K562 (cell line): ENCODE data around the gene SLC17A6. TPM values are rescaled to one million over a fixed set of nuclear protein-coding genes. Genes with fewer than 3 reads are reported as not detected.

ENCODE experiments used
- ATAC-seq: fragments of 200-7000 bp; cut with Tn5 transposase; 3 replicates; pipeline ENCODE4 v1.9.1; 2020; ENCODE audit warnings: moderate library complexity
- BruUV-seq: library from RNA; stranded (reverse); fragments of 400-500 nt; replicated peaks from 2 replicates; lab custom pipeline; 2021; lab: Mats Ljungman, UMichigan
- CTCF ChIA-PET: fragments of 300-600 bp; formaldehyde crosslinking; extraction: SDS; loops from one replicate; lab custom pipeline; 2021; ENCODE audit warnings: low intra/inter-chr PET ratio; lab: Yijun Ruan, JAX
- POLR2A ChIA-PET: fragments of 300-600, 350-650 bp; sonication (Branson Sonifier 250); formaldehyde crosslinking; extraction: SDS; loops from one replicate; lab custom pipeline; 2021; ENCODE audit warnings: antibody characterized with exemption, inconsistent platforms; lab: Yijun Ruan, JAX
- DNase-seq, 4 experiments: peaks; one replicate each; pipeline versions ENCODE4 v3.0.0 to v3.0.0-alpha.2; 2011 to 2018; ENCODE audit warnings: low spot score in 3 of 4, mixed read lengths in 3 of 4; ENCODE audit errors: extremely low read depth in 1 of 4
- FAIRE-seq: peaks from 2 replicates; lab custom pipeline; 2011; peaks lifted over from hg19 to GRCh38; lab: Jason Lieb, UNC
- H2AFZ ChIP-seq: 2 replicates; pipeline ENCODE4 v1.6.0; 2011; ENCODE audit warnings: low read depth, low read length, control low read depth, inconsistent platforms
- H3K27ac ChIP-seq: fragments of 200-600 bp; 3 replicates; pipeline ENCODE4 v1.8.0; 2011; ENCODE audit warnings: low read depth, mild to moderate bottlenecking, control low read depth, inconsistent platforms, low read length, moderate library complexity, mixed read lengths; ENCODE audit errors: extremely low read depth
- H3K27me3 ChIP-seq, 2 experiments: fragments of 300-600 bp in 1 of 2; 2 replicates in 1 of 2; 3 replicates in 1 of 2; pipeline versions ENCODE4 v1.6.0 to v1.8.0; 2011; ENCODE audit warnings: inconsistent platforms in 2 of 2, low read length in 2 of 2, mild to moderate bottlenecking in 1 of 2, mixed read lengths in 1 of 2, moderate library complexity in 1 of 2; ENCODE audit not compliant: control insufficient read depth in 2 of 2, insufficient read depth in 2 of 2
- H3K36me3 ChIP-seq: fragments of 300-600 bp; 3 replicates; pipeline ENCODE4 v1.8.0; 2011; ENCODE audit warnings: mild to moderate bottlenecking, low read length, inconsistent platforms; ENCODE audit not compliant: control insufficient read depth, insufficient read depth
- H3K4me1 ChIP-seq, 2 experiments: fragments of 200-600 bp in 1 of 2; replicated peaks in 1 of 2; 2 replicates in 1 of 2; 3 replicates in 1 of 2; pipeline versions ENCODE4 v1.5.1 to v1.8.0; 2011; ENCODE audit warnings: inconsistent platforms in 2 of 2, low read length in 2 of 2, mild to moderate bottlenecking in 1 of 2, mixed read lengths in 1 of 2, moderate library complexity in 1 of 2; ENCODE audit not compliant: control insufficient read depth in 2 of 2, insufficient read depth in 2 of 2
- H3K4me2 ChIP-seq: 2 replicates; pipeline ENCODE4 v1.6.1; 2011; ENCODE audit warnings: low read length, control low read depth, inconsistent platforms, mixed read lengths; ENCODE audit not compliant: insufficient read depth
- H3K4me3 ChIP-seq: fragments of 200-600 bp; sonication (generic), shearing (Covaris generic); 2 replicates; pipeline ENCODE4 v1.5.1; 2016; ENCODE audit warnings: control low read depth, inconsistent platforms
- H3K79me2 ChIP-seq: fragments of 200-600 bp; 3 replicates; pipeline ENCODE4 v1.8.0; 2011; ENCODE audit warnings: low read length, inconsistent platforms; ENCODE audit not compliant: control insufficient read depth, insufficient read depth
- H3K9ac ChIP-seq, 2 experiments: 2 replicates each; pipeline versions ENCODE4 v1.6.0 to v1.6.1; 2011; ENCODE audit warnings: low read depth in 2 of 2, low read length in 2 of 2, control low read depth in 1 of 2, inconsistent platforms in 1 of 2, mild to moderate bottlenecking in 1 of 2, mixed read lengths in 1 of 2; ENCODE audit not compliant: insufficient read depth in 1 of 2
- H3K9me1 ChIP-seq: one replicate; pipeline ENCODE4 v1.6.0; 2011; ENCODE audit warnings: inconsistent platforms, mild to moderate bottlenecking, low read length, moderate library complexity; ENCODE audit not compliant: control insufficient read depth, insufficient read depth
- H3K9me3 ChIP-seq: replicated peaks from 2 replicates; pipeline ENCODE4 v1.5.1; 2011; ENCODE audit warnings: low read depth, low read length, inconsistent platforms; ENCODE audit not compliant: control insufficient read depth, insufficient read depth
- H4K20me1 ChIP-seq: replicated peaks from 2 replicates; pipeline ENCODE4 v1.6.1; 2011; ENCODE audit warnings: low read length, inconsistent platforms, mixed read lengths; ENCODE audit not compliant: control insufficient read depth, insufficient read depth
- FOS ChIP-seq: IDR thresholded peaks from 3 replicates; pipeline ENCODE4 v1.6.1; 2011; ENCODE audit not compliant: insufficient read length; ENCODE audit errors: extremely low read depth
- LCOR ChIP-seq: sonication (generic); formaldehyde crosslinking; IDR thresholded peaks from 2 replicates; pipeline ENCODE4 v1.8.0; 2022; ENCODE audit warnings: mild to moderate bottlenecking, missing genetic modification reagents
- TEAD4 ChIP-seq, 2 experiments: sonication (generic) in 1 of 2; formaldehyde crosslinking in 1 of 2; IDR thresholded peaks; 2 replicates each; pipeline versions ENCODE4 v1.6.1 to v1.8.0; 2012 to 2022; ENCODE audit warnings: borderline replicate concordance in 1 of 2, inconsistent platforms in 1 of 2, low read length in 1 of 2, mild to moderate bottlenecking in 1 of 2, missing genetic modification reagents in 1 of 2
- WHSC1 ChIP-seq: IDR thresholded peaks from one replicate; pipeline ENCODE4 v1.6.1; 2012; ENCODE audit warnings: low read length, control low read depth, inconsistent platforms
- ZC3H8 ChIP-seq: fragments of 450-650 bp; IDR thresholded peaks from 2 replicates; pipeline ENCODE4 v1.6.1; 2017
- ZNF184 ChIP-seq: sonication (generic); formaldehyde crosslinking; IDR thresholded peaks from 2 replicates; pipeline ENCODE4 v1.5.0; 2020; ENCODE audit warnings: missing genetic modification reagents
- WGBS: fragments of 100-300 bp; shearing (Covaris generic); methylation state at CpG from one replicate; pipeline ENCODE4 v1.1.6; 2016; ENCODE audit warnings: low coverage, mixed read lengths; ENCODE audit not compliant: insufficient coverage; ENCODE audit errors: missing lambda C conversion rate; 5-methylcytosine and 5-hydroxymethylcytosine counted together
- in situ Hi-C: fragments of 300-500 bp; cut with MboI; formaldehyde crosslinking; loops from 4 replicates; pipeline ENCODE4 v1.15.0; 2018; ENCODE audit warnings: inconsistent platforms, mixed read lengths
- intact Hi-C: fragments of 100-400 bp; cut with micrococcal nuclease; formaldehyde crosslinking; loops from 2 replicates; pipeline ENCODE4 v1.14.2; 2022
- polyA plus RNA-seq, 8 experiments: library from polyadenylated mRNA; depleted of rRNA in 4 of 8; stranded (reverse) in 5 of 8; unstranded in 3 of 8; fragments of >200 nt; fragmentation: Nextera tagmentation in 2 of 8; fragmentation: Illumina TruSeq in 1 of 8; extraction: Ambion mirVana in 2 of 8; extraction: Trizol in 1 of 8; gene quantifications; 2 replicates each; pipeline versions ENCODE4 v1.2.1 to v1.2.3, GENCODE V29; 2011 to 2014; ENCODE audit warnings: inconsistent platforms in 1 of 8, missing spikeins in 1 of 8
- total RNA-seq, 7 experiments: library from RNA; depleted of rRNA in 6 of 7; stranded (reverse); fragments of >200 nt in 6 of 7; fragmentation: Illumina TruSeq in 2 of 7; extraction: Trizol in 2 of 7; gene quantifications; 2 replicates each; pipeline versions ENCODE4 v1.2.1 to v1.2.3, GENCODE V29; 2011 to 2021; ENCODE audit warnings: low replicate concordance in 1 of 7
- TF ChIP-seq, protein P1 (sequence below): IDR thresholded peaks from 3 replicates; pipeline ENCODE4 v1.6.1; 2011; ENCODE audit warnings: borderline replicate concordance, mild to moderate bottlenecking; ENCODE audit not compliant: insufficient read length, insufficient read depth
- TF ChIP-seq, protein P2 (sequence below), 2 experiments: IDR thresholded peaks in 1 of 2; conservative IDR thresholded peaks in 1 of 2; 2 replicates each; pipeline ENCODE4 v1.6.1; 2016; ENCODE audit warnings: low read depth in 2 of 2, mild to moderate bottlenecking in 1 of 2, missing compliant biosample characterization in 1 of 2, missing genetic modification characterization in 1 of 2, moderate library complexity in 1 of 2
- TF ChIP-seq, protein P3 (sequence below): sonication (generic); formaldehyde crosslinking; IDR thresholded peaks from 2 replicates; pipeline ENCODE4 v1.8.0; 2022; ENCODE audit warnings: mild to moderate bottlenecking, missing genetic modification reagents
- TF ChIP-seq, protein P4 (sequence below): sonication (generic); formaldehyde crosslinking; IDR thresholded peaks from 2 replicates; pipeline ENCODE4 v1.9.0; 2022; ENCODE audit warnings: mild to moderate bottlenecking, missing genetic modification reagents

Gene SLC17A6
- total and polyA plus RNA-seq, 9 of the 15 experiments (the other 6 are each of a cell fraction or from before 2014, with no cell fraction given) = not detected

DNA sequence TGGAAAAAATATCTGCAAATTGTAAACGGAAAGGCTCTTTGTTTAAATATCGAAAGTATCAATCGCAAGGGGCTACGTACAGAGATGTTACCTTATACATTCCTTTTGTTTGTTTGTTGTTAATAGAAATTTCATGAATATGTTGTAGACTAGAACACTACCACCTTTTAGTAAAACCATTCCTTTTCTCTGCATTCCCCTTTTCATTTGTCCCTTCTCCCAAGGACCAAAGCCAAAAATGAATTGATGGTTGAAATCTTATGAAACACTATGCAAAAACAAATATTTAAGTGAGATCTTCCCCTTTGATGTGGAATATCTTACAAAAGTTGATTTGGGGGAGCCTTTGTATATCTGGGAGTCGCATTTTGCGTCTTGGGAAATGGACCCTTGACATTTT, 2.1 kb downstream of the SLC17A6 start:
- FAIRE-seq (no peak), ATAC-seq (no peak), DNase-seq (no peak)
- Histone ChIP-seq H4K20me1 (no peaks in the 10 kb centered on the region), H3K4me1 (0 out of 5 replicates have a peak, but pooled peaks cover 0 to 5% of the 10 kb centered on the region in 2 experiments), H3K27me3 (peaks cover 0 to 31% of the 10 kb centered on the region in 2 experiments; a peak in 2 of 5 replicates), H3K4me3 (no peak overlapping the region), H3K4me2 (no peak overlapping the region), H3K36me3 (no peaks in the 10 kb centered on the region), H3K27ac (no peak overlapping the region), H3K9ac (no peak overlapping the region), H3K79me2 (no peaks in the 10 kb centered on the region), H3K9me1 (no peaks in the 10 kb centered on the region), H3K9me3 (no peaks in the 10 kb centered on the region), H2AFZ (no peak overlapping the region)
- ChIA-PET CTCF (no interaction called here), POLR2A (no interaction called here)
- in situ Hi-C loops = no loop called here
- 0% methylated on average over 6 of the region's 6 CpGs for WGBS
- TF ChIP-seq WHSC1 = no peak
- no peak for TF ChIP-seq FOS
- TF ChIP-seq ZNF184 (CRISPR knock-in tag) = no peak
- TF ChIP-seq TEAD4 (IDR thresholded peaks at IDR 0.05; ENCODE audit: low read length) = no peak
- TF ChIP-seq TEAD4 (CRISPR knock-in tag; IDR thresholded peaks at IDR 0.05; ENCODE audit: borderline replicate concordance) = no peak
- TF ChIP-seq, protein P1, sequence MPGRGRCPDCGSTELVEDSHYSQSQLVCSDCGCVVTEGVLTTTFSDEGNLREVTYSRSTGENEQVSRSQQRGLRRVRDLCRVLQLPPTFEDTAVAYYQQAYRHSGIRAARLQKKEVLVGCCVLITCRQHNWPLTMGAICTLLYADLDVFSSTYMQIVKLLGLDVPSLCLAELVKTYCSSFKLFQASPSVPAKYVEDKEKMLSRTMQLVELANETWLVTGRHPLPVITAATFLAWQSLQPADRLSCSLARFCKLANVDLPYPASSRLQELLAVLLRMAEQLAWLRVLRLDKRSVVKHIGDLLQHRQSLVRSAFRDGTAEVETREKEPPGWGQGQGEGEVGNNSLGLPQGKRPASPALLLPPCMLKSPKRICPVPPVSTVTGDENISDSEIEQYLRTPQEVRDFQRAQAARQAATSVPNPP = no peak
- TF ChIP-seq LCOR (CRISPR knock-in tag) = no peak
- TF ChIP-seq, protein P2, sequence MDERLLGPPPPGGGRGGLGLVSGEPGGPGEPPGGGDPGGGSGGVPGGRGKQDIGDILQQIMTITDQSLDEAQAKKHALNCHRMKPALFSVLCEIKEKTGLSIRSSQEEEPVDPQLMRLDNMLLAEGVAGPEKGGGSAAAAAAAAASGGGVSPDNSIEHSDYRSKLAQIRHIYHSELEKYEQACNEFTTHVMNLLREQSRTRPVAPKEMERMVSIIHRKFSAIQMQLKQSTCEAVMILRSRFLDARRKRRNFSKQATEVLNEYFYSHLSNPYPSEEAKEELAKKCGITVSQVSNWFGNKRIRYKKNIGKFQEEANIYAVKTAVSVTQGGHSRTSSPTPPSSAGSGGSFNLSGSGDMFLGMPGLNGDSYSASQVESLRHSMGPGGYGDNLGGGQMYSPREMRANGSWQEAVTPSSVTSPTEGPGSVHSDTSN (CRISPR knock-in tag; IDR thresholded peaks at IDR 0.05; ENCODE audit: low read depth) = no peak
- TF ChIP-seq, protein P2 (tag; conservative IDR thresholded peaks at IDR 0.05; ENCODE audit: low read depth) = no peak
- TF ChIP-seq, protein P3, sequence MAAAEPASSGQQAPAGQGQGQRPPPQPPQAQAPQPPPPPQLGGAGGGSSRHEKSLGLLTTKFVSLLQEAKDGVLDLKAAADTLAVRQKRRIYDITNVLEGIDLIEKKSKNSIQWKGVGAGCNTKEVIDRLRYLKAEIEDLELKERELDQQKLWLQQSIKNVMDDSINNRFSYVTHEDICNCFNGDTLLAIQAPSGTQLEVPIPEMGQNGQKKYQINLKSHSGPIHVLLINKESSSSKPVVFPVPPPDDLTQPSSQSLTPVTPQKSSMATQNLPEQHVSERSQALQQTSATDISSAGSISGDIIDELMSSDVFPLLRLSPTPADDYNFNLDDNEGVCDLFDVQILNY = no peak
- TF ChIP-seq, protein P4, sequence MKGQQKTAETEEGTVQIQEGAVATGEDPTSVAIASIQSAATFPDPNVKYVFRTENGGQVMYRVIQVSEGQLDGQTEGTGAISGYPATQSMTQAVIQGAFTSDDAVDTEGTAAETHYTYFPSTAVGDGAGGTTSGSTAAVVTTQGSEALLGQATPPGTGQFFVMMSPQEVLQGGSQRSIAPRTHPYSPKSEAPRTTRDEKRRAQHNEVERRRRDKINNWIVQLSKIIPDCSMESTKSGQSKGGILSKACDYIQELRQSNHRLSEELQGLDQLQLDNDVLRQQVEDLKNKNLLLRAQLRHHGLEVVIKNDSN (CRISPR knock-in tag) = no peak
- TF ChIP-seq ZC3H8 = no peak
- BruUV-seq = no TSS peak
- intact Hi-C loops = no loop called here
